SJCRH30 (cell line): ENCODE data around the gene SLC23A3. TPM values are rescaled to one million over a fixed set of nuclear protein-coding genes. Genes with fewer than 3 reads are reported as not detected.
A peak's percentile ranks its signal among the peaks of the same experiment; 100 is the strongest.

Source experiments
- DNase-seq, 2 experiments: peaks; one replicate each; pipeline ENCODE4 v3.0.0-alpha.2; 2015 to 2020
- H3K27ac ChIP-seq: fragments of 250-450 bp; sonication (Bioruptor Pico); 2 replicates; pipeline ENCODE4 v1.5.1; 2020; ENCODE audit warnings: mild to moderate bottlenecking, moderate library complexity
- H3K27me3 ChIP-seq: fragments of 250-450 bp; sonication (Bioruptor Pico); 2 replicates; pipeline ENCODE4 v1.5.1; 2020; ENCODE audit warnings: mild to moderate bottlenecking, moderate library complexity
- H3K36me3 ChIP-seq: fragments of 250-450 bp; sonication (Bioruptor Pico); 2 replicates; pipeline ENCODE4 v1.5.1; 2020; ENCODE audit warnings: mild to moderate bottlenecking, moderate library complexity
- H3K4me1 ChIP-seq: fragments of 250-450 bp; sonication (Bioruptor Pico); 2 replicates; pipeline ENCODE4 v1.5.1; 2020; ENCODE audit warnings: mild to moderate bottlenecking, moderate library complexity
- H3K4me3 ChIP-seq: fragments of 250-450 bp; sonication (Bioruptor Pico); 2 replicates; pipeline ENCODE4 v1.5.1; 2020; ENCODE audit warnings: mild to moderate bottlenecking, moderate library complexity
- H3K9me3 ChIP-seq: fragments of 250-450 bp; sonication (Bioruptor Pico); replicated peaks from 2 replicates; pipeline ENCODE4 v1.5.1; 2020; ENCODE audit warnings: mild to moderate bottlenecking, moderate library complexity
- total RNA-seq: library from RNA; depleted of rRNA; stranded (reverse); fragments of >200 nt; shearing (Covaris generic); gene quantifications from 2 replicates; pipeline ENCODE4 v1.2.3, GENCODE V29; 2014

SLC23A3 gene
- total RNA-seq, 1 experiment from 2014 or later = 0.10 TPM

DNA sequence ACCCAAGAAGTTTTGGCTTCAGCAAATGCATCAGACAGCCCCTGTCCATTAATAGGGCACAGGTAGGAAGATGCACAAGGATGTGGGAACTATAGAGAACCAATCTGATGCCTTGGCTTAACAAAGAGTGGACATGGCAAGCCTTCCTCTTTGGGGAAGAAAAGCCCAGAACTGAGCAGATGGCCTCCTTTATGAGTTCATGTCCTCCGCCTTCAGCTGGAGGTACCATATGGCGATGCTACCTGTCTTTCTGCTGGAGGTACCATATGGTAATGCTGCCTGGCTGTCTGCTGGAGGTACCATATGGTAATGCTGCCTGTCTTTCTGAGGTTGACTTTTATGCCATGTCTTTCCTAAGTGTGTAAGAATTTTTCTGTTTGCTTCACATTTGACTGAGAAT is 14.3 kb upstream of the SLC23A3 start:
- H3K4me3 ChIP-seq = no peak overlapping the region
- H3K9me3 ChIP-seq = no peaks in the 10 kb centered on the region
- no peak for DNase-seq
- 0 out of 2 replicates have a peak, but pooled peaks cover 2% of the 10 kb centered on the region for H3K4me1 ChIP-seq
- no peaks in the 10 kb centered on the region for H3K27me3 ChIP-seq
- no peak overlapping the region for H3K27ac ChIP-seq
- H3K36me3 ChIP-seq = peaks cover 15% of the 10 kb centered on the region; the same call in 1 of the 2 replicates

GRCh38 chr2:219183151-219183772 is 13.4 kb upstream of the SLC23A3 start:
- Histone ChIP-seq H3K4me3 (no peak overlapping the region), H3K9me3 (no peaks in the 10 kb centered on the region), H3K4me1 (0 out of 2 replicates have a peak, but pooled peaks cover 5% of the 10 kb centered on the region), H3K27me3 (no peaks in the 10 kb centered on the region), H3K36me3 (peaks cover 15% of the 10 kb centered on the region; the same call in 1 of the 2 replicates), H3K27ac (no peak overlapping the region)
- no peak for DNase-seq

DNA sequence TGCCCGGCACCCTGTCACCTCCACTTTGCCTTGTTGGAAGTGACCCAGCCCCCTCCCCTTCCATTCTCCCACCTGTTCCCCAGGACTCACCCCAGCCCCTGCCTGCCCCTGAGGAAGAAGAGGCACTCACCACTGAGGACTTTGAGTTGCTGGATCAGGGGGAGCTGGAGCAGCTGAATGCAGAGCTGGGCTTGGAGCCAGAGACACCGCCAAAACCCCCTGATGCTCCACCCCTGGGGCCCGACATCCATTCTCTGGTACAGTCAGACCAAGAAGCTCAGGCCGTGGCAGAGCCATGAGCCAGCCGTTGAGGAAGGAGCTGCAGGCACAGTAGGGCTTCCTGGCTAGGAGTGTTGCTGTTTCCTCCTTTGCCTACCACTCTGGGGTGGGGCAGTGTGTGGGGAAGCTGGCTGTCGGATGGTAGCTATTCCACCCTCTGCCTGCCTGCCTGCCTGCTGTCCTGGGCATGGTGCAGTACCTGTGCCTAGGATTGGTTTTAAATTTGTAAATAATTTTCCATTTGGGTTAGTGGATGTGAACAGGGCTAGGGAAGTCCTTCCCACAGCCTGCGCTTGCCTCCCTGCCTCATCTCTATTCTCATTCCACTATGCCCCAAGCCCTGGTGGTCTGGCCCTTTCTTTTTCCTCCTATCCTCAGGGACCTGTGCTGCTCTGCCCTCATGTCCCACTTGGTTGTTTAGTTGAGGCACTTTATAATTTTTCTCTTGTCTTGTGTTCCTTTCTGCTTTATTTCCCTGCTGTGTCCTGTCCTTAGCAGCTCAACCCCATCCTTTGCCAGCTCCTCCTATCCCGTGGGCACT is 12.7 kb upstream of the SLC23A3 start:
- H3K4me1 ChIP-seq = 0 out of 2 replicates have a peak, but pooled peaks cover 5% of the 10 kb centered on the region
- no peaks in the 10 kb centered on the region for H3K27me3 ChIP-seq
- no peak overlapping the region for H3K4me3 ChIP-seq
- no peak overlapping the region for H3K27ac ChIP-seq
- no peak for DNase-seq
- no peaks in the 10 kb centered on the region for H3K9me3 ChIP-seq
- peaks cover 15% of the 10 kb centered on the region; the same call in 1 of the 2 replicates for H3K36me3 ChIP-seq

DNA sequence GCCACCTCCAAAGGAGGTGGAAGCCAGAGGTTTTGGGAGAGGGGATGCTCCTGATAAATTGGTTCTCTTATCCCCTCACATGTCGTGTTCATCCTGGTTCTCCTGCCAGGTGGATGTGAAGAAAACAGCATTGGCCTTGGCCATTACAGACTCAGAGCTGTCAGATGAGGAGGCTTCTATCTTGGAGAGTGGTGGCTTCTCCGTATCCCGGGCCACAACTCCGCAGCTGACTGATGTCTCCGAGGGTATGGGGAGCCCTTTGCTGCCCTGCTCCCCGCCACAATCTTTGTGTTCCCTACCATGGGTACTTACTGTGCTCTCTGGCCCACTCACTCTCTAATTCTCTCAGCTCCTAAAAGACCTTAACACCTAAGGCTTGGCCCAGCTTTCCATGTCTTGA is 11.7 kb upstream of the SLC23A3 start:
- H3K27ac ChIP-seq = no peak overlapping the region
- 0 out of 2 replicates have a peak, but pooled peaks cover 5% of the 10 kb centered on the region for H3K4me1 ChIP-seq
- H3K9me3 ChIP-seq = no peaks in the 10 kb centered on the region
- peaks cover 15% of the 10 kb centered on the region; the same call in 1 of the 2 replicates for H3K36me3 ChIP-seq
- no peak overlapping the region for H3K4me3 ChIP-seq
- no peaks in the 10 kb centered on the region for H3K27me3 ChIP-seq
- DNase-seq = no peak

DNA sequence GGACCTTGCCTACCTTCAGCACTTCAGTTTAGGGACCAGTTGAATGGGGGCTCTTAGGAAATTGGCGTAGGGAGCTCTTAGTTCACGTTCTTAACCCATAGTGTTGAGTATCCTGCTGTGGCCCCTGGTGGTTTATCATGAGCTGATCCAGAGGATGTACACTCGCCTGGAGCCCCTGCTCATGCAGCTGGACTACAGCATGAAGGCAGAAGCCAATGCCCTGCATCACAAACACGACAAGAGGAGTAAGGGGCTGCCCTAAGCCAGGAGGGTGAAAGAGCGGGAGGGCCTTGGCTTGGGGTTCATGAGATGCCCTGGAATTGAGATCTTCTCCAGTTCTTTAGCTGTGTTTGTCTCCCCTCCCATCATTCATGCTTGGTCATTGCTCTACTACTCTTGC is 11.1 kb upstream of the SLC23A3 start:
- no peak for DNase-seq
- Histone ChIP-seq H3K9me3 (no peaks in the 10 kb centered on the region), H3K36me3 (peaks cover 15% of the 10 kb centered on the region; the same call in 1 of the 2 replicates), H3K4me1 (0 out of 2 replicates have a peak, but pooled peaks cover 5% of the 10 kb centered on the region), H3K27ac (no peak overlapping the region), H3K27me3 (no peaks in the 10 kb centered on the region), H3K4me3 (no peak overlapping the region)

- no peaks in the 10 kb centered on the region for H3K27me3 ChIP-seq
- H3K27ac ChIP-seq = no peak overlapping the region
- H3K4me3 ChIP-seq = no peak overlapping the region
- H3K9me3 ChIP-seq = no peaks in the 10 kb centered on the region
- DNase-seq = no peak
- H3K4me1 ChIP-seq = 0 out of 2 replicates have a peak, but pooled peaks cover 5% of the 10 kb centered on the region
- H3K36me3 ChIP-seq = peaks cover 15% of the 10 kb centered on the region; the same call in 1 of the 2 replicates
Measured at GRCh38 chr2:219179601-219180465, 10.0 kb upstream of the SLC23A3 start.

DNA sequence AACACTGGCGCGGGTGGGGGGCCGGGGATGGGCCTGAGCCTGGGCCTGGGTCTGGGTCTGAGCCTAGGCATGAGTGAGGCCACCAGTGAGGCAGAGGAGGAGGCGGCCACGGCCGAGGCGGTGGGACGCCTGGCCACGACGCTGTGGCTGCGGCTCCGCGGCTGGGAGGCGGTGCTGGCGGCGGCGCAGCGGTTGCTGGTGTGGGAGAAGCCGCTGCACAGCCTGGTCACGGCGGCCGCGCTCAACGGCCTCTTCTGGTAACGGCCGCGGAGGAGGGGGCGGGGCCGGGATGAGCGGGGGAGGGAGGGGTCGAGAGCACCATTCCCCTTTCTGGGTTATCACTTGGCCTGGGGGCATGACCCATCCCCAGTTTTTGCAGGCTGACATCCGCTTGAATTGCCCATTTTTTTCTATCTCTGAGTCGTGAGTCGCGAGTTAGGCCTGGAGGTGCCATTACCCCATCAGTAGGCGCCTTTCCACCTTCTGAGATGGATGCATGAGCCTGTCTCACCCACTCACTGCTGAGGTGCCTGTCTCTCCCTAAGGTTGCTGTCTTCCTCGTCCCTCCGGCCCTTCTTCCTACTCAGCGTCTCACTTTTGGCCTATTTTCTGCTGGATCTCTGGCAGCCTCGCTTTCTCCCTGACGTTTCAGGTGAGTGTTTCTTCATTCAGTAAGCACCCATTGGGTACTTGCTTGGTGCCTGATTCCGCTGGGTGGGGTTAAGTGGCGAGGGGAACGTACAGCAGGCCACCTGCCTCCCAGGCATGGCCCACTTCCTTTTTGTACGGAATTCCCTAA is 8.7 kb upstream of the SLC23A3 start:
- DNase-seq = peak; percentile 32 to 38
- Histone ChIP-seq H3K27me3 (no peaks in the 10 kb centered on the region), H3K36me3 (peaks cover 13% of the 10 kb centered on the region; the same call in 1 of the 2 replicates), H3K9me3 (no peaks in the 10 kb centered on the region), H3K4me1 (0 out of 2 replicates have a peak, but pooled peaks cover 5% of the 10 kb centered on the region), H3K4me3 (peak overlapping the region; percentile 85), H3K27ac (no peak overlapping the region; the same call in 1 of the 2 replicates)

GRCh38 chr2:219177552-219178376 is 7.9 kb upstream of the SLC23A3 start, which contains the start of gene RETREG2:
Gene RETREG2, plus strand, starts transcription at chr2:219178275. Its CDS starts 78 bp downstream, at chr2:219178353.
- Histone ChIP-seq H3K36me3 (peaks cover 8% of the 10 kb centered on the region; the same call in 1 of the 2 replicates), H3K4me1 (0 out of 2 replicates have a peak, but pooled peaks cover 5% of the 10 kb centered on the region), H3K9me3 (no peaks in the 10 kb centered on the region), H3K4me3 (peak within 1 kb of the TSS; percentile 85), H3K27me3 (no peaks in the 10 kb centered on the region), H3K27ac (peak within 1 kb of the TSS; percentile 54)
- peak; percentile 77 to 89 for DNase-seq

DNA sequence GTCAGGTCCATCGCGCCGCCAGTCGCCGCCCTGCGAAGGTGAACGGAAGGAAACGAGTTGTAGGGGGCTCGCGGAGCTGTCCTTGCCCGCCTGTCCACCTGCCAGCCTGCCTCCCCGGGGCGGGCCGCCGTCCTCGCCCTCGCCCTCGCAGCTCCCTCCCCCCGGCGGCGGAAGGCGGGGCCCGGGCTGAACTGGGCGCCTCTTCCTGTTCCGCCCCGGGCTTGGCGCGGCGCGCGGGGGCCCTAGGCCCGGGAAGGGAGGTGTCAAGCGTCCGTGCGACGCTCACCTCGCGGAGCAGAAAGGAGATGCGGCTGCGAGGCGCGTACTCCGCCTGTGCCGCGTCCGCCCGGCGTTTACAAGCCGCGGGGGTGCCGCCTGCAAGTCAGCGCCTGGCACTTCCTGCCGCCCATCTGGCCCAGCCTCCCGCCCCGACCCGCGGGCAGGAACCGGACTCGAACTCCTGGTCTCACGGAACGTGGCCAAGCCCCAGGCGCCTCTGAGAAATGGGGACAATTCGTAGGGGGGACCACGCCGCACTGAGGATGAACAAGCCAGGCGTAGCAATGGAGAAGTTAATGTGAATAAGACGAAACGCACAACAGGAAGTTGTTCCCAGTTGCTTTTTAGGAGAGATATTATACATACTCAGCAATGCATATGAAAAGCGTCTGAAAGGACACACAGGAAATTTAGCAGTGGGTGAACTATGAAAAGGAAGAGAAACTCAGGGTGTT is 7.2 kb upstream of the SLC23A3 start, which contains the start of gene CNPPD1:
Gene CNPPD1 (minus strand): TSS at position 108 of the 734 bp plus-strand sequence. CDS start 97 bp downstream, at position 11.
- H3K4me3 ChIP-seq = peak within 1 kb of the TSS; percentile 85
- no peaks in the 10 kb centered on the region for H3K27me3 ChIP-seq
- peak within 1 kb of the TSS; percentile 54 for H3K27ac ChIP-seq
- peak; percentile 81 to 85 for DNase-seq
- no peaks in the 10 kb centered on the region for H3K9me3 ChIP-seq
- 0 out of 2 replicates have a peak, but pooled peaks cover 5% of the 10 kb centered on the region for H3K4me1 ChIP-seq
- H3K36me3 ChIP-seq = 0 out of 2 replicates have a peak, but pooled peaks cover 4% of the 10 kb centered on the region

GRCh38 chr2:219175928-219176817 is 6.3 kb upstream of the SLC23A3 start:
- Histone ChIP-seq H3K4me3 (peak overlapping the region; percentile 85), H3K9me3 (no peaks in the 10 kb centered on the region), H3K27me3 (no peaks in the 10 kb centered on the region), H3K36me3 (no peaks in the 10 kb centered on the region), H3K4me1 (0 out of 2 replicates have a peak, but pooled peaks cover 5% of the 10 kb centered on the region), H3K27ac (peak overlapping the region; percentile 54; the same call in 1 of the 2 replicates)
- DNase-seq = peak; percentile 60 to 66

- Histone ChIP-seq H3K36me3 (no peaks in the 10 kb centered on the region), H3K4me1 (0 out of 2 replicates have a peak, but pooled peaks cover 5% of the 10 kb centered on the region), H3K27me3 (no peaks in the 10 kb centered on the region), H3K9me3 (no peaks in the 10 kb centered on the region), H3K27ac (no peak overlapping the region), H3K4me3 (peak overlapping the region; percentile 85)
- no peak for DNase-seq
Measured at GRCh38 chr2:219175486-219175885, 5.7 kb upstream of the SLC23A3 start.
